Neutrophil (primary cell): ENCODE results near the gene ME3.
"Not testable (repeated sequence)": the region's sequence is repeated elsewhere in the genome, so short reads cannot be mapped to it uniquely, and the experiment has no call there.

Source experiments
- H3K27ac ChIP-seq: fragments of 200-600 bp; sonication (generic); 2 replicates; pipeline ENCODE4 v1.5.1; 2016; ENCODE audit warnings: mild to moderate bottlenecking, moderate library complexity
- H3K27me3 ChIP-seq: fragments of 200-600 bp; sonication (generic); 2 replicates; pipeline ENCODE4 v1.6.0; 2016; ENCODE audit warnings: mild to moderate bottlenecking
- H3K36me3 ChIP-seq: fragments of 200-600 bp; sonication (generic); 2 replicates; pipeline ENCODE4 v1.5.1; 2017
- H3K4me1 ChIP-seq, 2 experiments: fragments of 200-600 bp in 1 of 2; sonication (generic) in 1 of 2; 1 replicate in 1 of 2; 2 replicates in 1 of 2; pipeline versions ENCODE4 v1.5.1 to v1.6.1; 2013 to 2016; ENCODE audit warnings: low read depth in 1 of 2, low read length in 1 of 2, mild to moderate bottlenecking in 1 of 2, moderate library complexity in 1 of 2; ENCODE audit not compliant: control insufficient read depth in 1 of 2, insufficient read depth in 1 of 2
- H3K4me3 ChIP-seq, 2 experiments: fragments of 200-600 bp in 1 of 2; sonication (generic) in 1 of 2; 1 replicate in 1 of 2; 2 replicates in 1 of 2; pipeline ENCODE4 v1.5.1; 2013 to 2016; ENCODE audit warnings: low read depth in 1 of 2, low read length in 1 of 2, mild to moderate bottlenecking in 1 of 2, moderate library complexity in 1 of 2
- H3K9me3 ChIP-seq: fragments of 200-600 bp; sonication (generic); 2 replicates; pipeline ENCODE4 v1.5.1; 2016
- CTCF ChIP-seq: fragments of 200-600 bp; sonication (generic); IDR thresholded peaks from 2 replicates; pipeline ENCODE4 v1.5.1; 2016; ENCODE audit warnings: antibody characterized with exemption

Gene ME3

GRCh38 chr11:86418513-86418912, 253.9 kb downstream of the ME3 start:
- no peak for TF ChIP-seq CTCF
- no peak overlapping the region for H3K27ac ChIP-seq

GRCh38 chr11:86418106-86418505, 254.3 kb downstream of the ME3 start:
- Histone ChIP-seq H3K9me3 (no peaks in the 10 kb centered on the region), H3K36me3 (no peaks in the 10 kb centered on the region), H3K4me1 (peaks cover 6% of the 10 kb centered on the region in 2 experiments), H3K27me3 (no peaks in the 10 kb centered on the region), H3K27ac (no peak overlapping the region), H3K4me3 (no peak overlapping the region)
- no peak for TF ChIP-seq CTCF

More at GRCh38 chr11:86418513-86418912, 253.9 kb downstream of the ME3 start:
- no peak overlapping the region for H3K4me3 ChIP-seq
- no peaks in the 10 kb centered on the region for H3K36me3 ChIP-seq
- no peaks in the 10 kb centered on the region for H3K27me3 ChIP-seq
- no peaks in the 10 kb centered on the region for H3K9me3 ChIP-seq
- peaks cover 6% of the 10 kb centered on the region in 2 experiments for H3K4me1 ChIP-seq

- H3K36me3 ChIP-seq, H3K27me3 ChIP-seq, H3K27ac ChIP-seq, H3K9me3 ChIP-seq, H3K4me1 ChIP-seq, H3K4me3 ChIP-seq: not testable (repeated sequence)
These were observed 255.5 kb downstream of the ME3 start for GRCh38 chr11:86416951-86417350.

GRCh38 chr11:86416494-86416893, 255.9 kb downstream of the ME3 start:
- no peak overlapping the region for H3K27ac ChIP-seq
- TF ChIP-seq CTCF, result no peak

GRCh38 chr11:86415026-86415425, 257.4 kb downstream of the ME3 start:
- no peaks in the 10 kb centered on the region for H3K9me3 ChIP-seq
- H3K4me3 ChIP-seq, result no peak overlapping the region
- H3K36me3 ChIP-seq, result no peaks in the 10 kb centered on the region
- H3K27me3 ChIP-seq, result no peaks in the 10 kb centered on the region
- H3K27ac ChIP-seq, result no peak overlapping the region
- H3K4me1 ChIP-seq, result no peaks in the 10 kb centered on the region
- no peak for TF ChIP-seq CTCF

More at GRCh38 chr11:86416494-86416893, 255.9 kb downstream of the ME3 start:
- Histone ChIP-seq H3K4me3 (no peak overlapping the region), H3K4me1 (no peaks in the 10 kb centered on the region), H3K27me3 (no peaks in the 10 kb centered on the region), H3K9me3 (no peaks in the 10 kb centered on the region), H3K36me3 (no peaks in the 10 kb centered on the region)

- Histone ChIP-seq H3K27ac (no peak overlapping the region), H3K27me3 (no peaks in the 10 kb centered on the region), H3K9me3 (no peaks in the 10 kb centered on the region), H3K36me3 (no peaks in the 10 kb centered on the region), H3K4me1 (no peaks in the 10 kb centered on the region), H3K4me3 (no peak overlapping the region)
- no peak for TF ChIP-seq CTCF
These were observed 258.4 kb downstream of the ME3 start for GRCh38 chr11:86414032-86414431.
